NT2/D1 (cell line): ENCODE results near the gene PROSER3.

Source experiments
- DNase-seq: peaks from one replicate; pipeline ENCODE4 v3.0.0-alpha.2; 2011; ENCODE audit warnings: low read depth, low spot score
- H3K27me3 ChIP-seq: 2 replicates; pipeline ENCODE4 v1.6.0; 2011; ENCODE audit warnings: mild to moderate bottlenecking; ENCODE audit not compliant: insufficient read length, insufficient read depth
- H3K36me3 ChIP-seq: 2 replicates; pipeline ENCODE4 v1.6.1; 2011; ENCODE audit warnings: mild to moderate bottlenecking, low read length, mixed read lengths; ENCODE audit not compliant: insufficient read depth, insufficient read length
- H3K4me1 ChIP-seq: 2 replicates; pipeline ENCODE4 v1.5.1; 2011; ENCODE audit not compliant: insufficient read depth, insufficient read length
- H3K4me3 ChIP-seq: 2 replicates; pipeline ENCODE4 v1.5.1; 2011; ENCODE audit warnings: low read depth; ENCODE audit not compliant: insufficient read length
- H3K9ac ChIP-seq: 2 replicates; pipeline ENCODE4 v1.6.0; 2011; ENCODE audit warnings: low read depth; ENCODE audit not compliant: insufficient read length
- H3K9me3 ChIP-seq: 2 replicates; pipeline ENCODE4 v1.5.1; 2011; ENCODE audit warnings: mild to moderate bottlenecking, low read length; ENCODE audit not compliant: insufficient read depth
- SUZ12 ChIP-seq: IDR thresholded peaks from 2 replicates; pipeline ENCODE4 v1.6.1; 2011; ENCODE audit not compliant: insufficient read length, insufficient read depth; ENCODE audit errors: extremely low read depth
- YY1 ChIP-seq: IDR thresholded peaks from 2 replicates; pipeline ENCODE4 v1.6.1; 2011; ENCODE audit not compliant: insufficient read length, insufficient read depth
- ZNF274 ChIP-seq: IDR thresholded peaks from 2 replicates; pipeline ENCODE4 v1.6.1; 2011; ENCODE audit warnings: mild to moderate bottlenecking, low read depth, low read length

Gene PROSER3

GRCh38 chr19:35724560-35724959 is 33.4 kb upstream of the PROSER3 start:
- H3K9me3 ChIP-seq = no peaks in the 10 kb centered on the region
- no peaks in the 10 kb centered on the region for H3K27me3 ChIP-seq
- no peak for DNase-seq
- TF ChIP-seq SUZ12 (no peak), YY1 (no peak), ZNF274 (no peak)
- H3K36me3 ChIP-seq = peaks cover 92% of the 10 kb centered on the region
- H3K9ac ChIP-seq = no peak overlapping the region
- no peak overlapping the region for H3K4me3 ChIP-seq
- H3K4me1 ChIP-seq = no peaks in the 10 kb centered on the region

GRCh38 chr19:35725216-35725861 is 32.6 kb upstream of the PROSER3 start:
- peaks cover 93% of the 10 kb centered on the region for H3K36me3 ChIP-seq
- no peak for TF ChIP-seq YY1
- TF ChIP-seq SUZ12 = no peak
- TF ChIP-seq ZNF274 = no peak
- DNase-seq = no peak
- no peaks in the 10 kb centered on the region for H3K4me1 ChIP-seq
- no peaks in the 10 kb centered on the region for H3K27me3 ChIP-seq
- H3K9ac ChIP-seq = no peak overlapping the region
- H3K4me3 ChIP-seq = no peak overlapping the region
- H3K9me3 ChIP-seq = no peaks in the 10 kb centered on the region

- no peak overlapping the region for H3K9ac ChIP-seq
These were observed 30.7 kb upstream of the PROSER3 start for GRCh38 chr19:35727053-35727955.

GRCh38 chr19:35727956-35728706 is 29.8 kb upstream of the PROSER3 start:
- peaks cover 2% of the 10 kb centered on the region for H3K4me1 ChIP-seq

More at GRCh38 chr19:35727053-35727955, 30.7 kb upstream of the PROSER3 start:
- DNase-seq = no peak
- Histone ChIP-seq H3K9me3 (no peaks in the 10 kb centered on the region), H3K4me1 (peaks cover 2% of the 10 kb centered on the region), H3K4me3 (no peak overlapping the region), H3K36me3 (peaks cover 97% of the 10 kb centered on the region), H3K27me3 (no peaks in the 10 kb centered on the region)
- TF ChIP-seq YY1 = no peak

GRCh38 chr19:35729021-35729420 is 29.0 kb upstream of the PROSER3 start:
- Histone ChIP-seq H3K27me3 (no peaks in the 10 kb centered on the region), H3K9me3 (no peaks in the 10 kb centered on the region), H3K4me3 (no peak overlapping the region), H3K36me3 (peaks cover 95% of the 10 kb centered on the region), H3K4me1 (peaks cover 2% of the 10 kb centered on the region), H3K9ac (no peak overlapping the region)
- TF ChIP-seq ZNF274 (no peak), YY1 (no peak)
- no peak for DNase-seq

More at GRCh38 chr19:35727956-35728706, 29.8 kb upstream of the PROSER3 start:
- Histone ChIP-seq H3K9me3 (no peaks in the 10 kb centered on the region), H3K4me3 (no peak overlapping the region), H3K9ac (no peak overlapping the region), H3K27me3 (no peaks in the 10 kb centered on the region), H3K36me3 (peaks cover 96% of the 10 kb centered on the region)
- no peak for DNase-seq
- TF ChIP-seq ZNF274 (no peak), YY1 (no peak), SUZ12 (no peak)

GRCh38 chr19:35729763-35730162 is 28.2 kb upstream of the PROSER3 start:
- peaks cover 95% of the 10 kb centered on the region for H3K36me3 ChIP-seq
- no peaks in the 10 kb centered on the region for H3K27me3 ChIP-seq
- no peaks in the 10 kb centered on the region for H3K9me3 ChIP-seq
- no peak overlapping the region for H3K9ac ChIP-seq
- H3K4me1 ChIP-seq = peaks cover 2% of the 10 kb centered on the region
- TF ChIP-seq SUZ12 (no peak), ZNF274 (no peak), YY1 (no peak)
- H3K4me3 ChIP-seq = no peak overlapping the region
- no peak for DNase-seq

- TF ChIP-seq SUZ12 (no peak), YY1 (no peak)
- peaks cover 95% of the 10 kb centered on the region for H3K36me3 ChIP-seq
- H3K9ac ChIP-seq = no peak overlapping the region
- no peak overlapping the region for H3K4me3 ChIP-seq
- DNase-seq = no peak
- peaks cover 2% of the 10 kb centered on the region for H3K4me1 ChIP-seq
- no peaks in the 10 kb centered on the region for H3K27me3 ChIP-seq
- no peaks in the 10 kb centered on the region for H3K9me3 ChIP-seq
These were observed 27.6 kb upstream of the PROSER3 start for GRCh38 chr19:35730326-35730725.
